ENCODE measurements around the gene ERG.

DNA sequence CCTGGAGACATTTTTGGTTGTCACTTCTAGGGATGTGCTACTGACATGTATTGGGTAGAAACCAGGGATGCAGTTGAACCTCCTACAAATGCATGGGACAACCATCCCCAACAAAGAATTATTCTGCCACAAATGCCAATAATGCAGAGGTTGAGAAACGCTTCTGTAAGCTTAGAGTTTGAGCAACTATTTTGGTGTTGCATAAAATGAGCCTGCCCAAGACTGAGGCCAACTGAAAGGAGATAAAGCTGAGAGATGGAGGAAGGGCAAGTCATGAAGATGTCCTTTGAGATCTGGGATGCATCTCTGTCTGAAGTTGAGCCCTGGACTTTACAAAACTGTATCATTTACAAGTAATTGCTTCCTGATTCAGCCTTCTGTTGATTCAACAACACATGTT is 134.6 kb downstream of the ERG start:
- no peak for TF ChIP-seq TAF1 (IDR thresholded peaks at IDR 0.05; ENCODE audit: low read depth, low read length)
- TF ChIP-seq POLR2AphosphoS5 (IDR thresholded peaks at IDR 0.05; ENCODE audit: low read depth, low read length) = no peak
- no peak for TF ChIP-seq POLR2A (IDR thresholded peaks at IDR 0.05; ENCODE audit: low read depth, low read length)
- TF ChIP-seq POU2F2 (IDR thresholded peaks at IDR 0.05; ENCODE audit: low read depth, low read length) = no peak
- TF ChIP-seq SPI1 (IDR thresholded peaks at IDR 0.05; ENCODE audit: low read depth, low read length) = no peak
